GM18498 (cell line): ENCODE measurements around the gene LCA5L.

Source experiments
- ATAC-seq: cut with Tn5 transposase; IDR thresholded peaks from one replicate; pipeline ENCODE4 v1.9.1; 2021; ENCODE audit warnings: mild to moderate bottlenecking, moderate library complexity; ENCODE audit not compliant: unreplicated experiment

The LCA5L gene

GRCh38 chr21:39359382-39359781 is 86.2 kb downstream of the LCA5L start:
- no peak for ATAC-seq
